ENCODE results near the gene PROZ.

DNA sequence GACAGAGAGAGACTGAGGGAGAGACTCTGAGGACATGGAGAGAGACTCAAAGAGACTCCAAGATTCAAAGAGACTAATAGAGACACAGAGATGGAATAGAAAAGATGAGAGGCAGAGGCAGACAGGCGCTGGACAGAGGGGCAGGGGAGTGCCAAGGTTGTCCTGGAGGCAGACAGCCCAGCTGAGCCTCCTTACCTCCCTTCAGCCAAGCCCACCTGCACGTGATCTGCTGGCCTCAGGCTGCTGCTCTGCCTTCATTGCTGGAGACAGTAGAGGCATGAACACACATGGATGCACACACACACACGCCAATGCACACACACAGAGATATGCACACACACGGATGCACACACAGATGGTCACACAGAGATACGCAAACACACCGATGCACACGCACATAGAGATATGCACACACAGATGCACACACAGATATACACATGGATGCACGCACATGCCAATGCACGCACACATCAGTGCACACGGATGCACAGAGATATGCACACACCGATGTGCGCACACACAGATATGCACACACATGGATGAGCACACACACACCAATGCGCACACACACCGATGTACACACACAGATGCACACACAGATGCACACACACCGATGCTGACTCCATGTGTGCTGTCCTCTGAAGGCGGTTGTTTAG is 39.2 kb upstream of the PROZ start:
- no peak for TF ChIP-seq GATA2 (IDR thresholded peaks at IDR 0.05; ENCODE audit: low read depth, low read length)
- no peak for TF ChIP-seq GATA3 (IDR thresholded peaks at IDR 0.05; ENCODE audit: low read depth, low read length)
